Activated gamma-delta T cell (primary cell): ENCODE measurements around the gene MED27.

Experiments used
- DNase-seq: peaks from one replicate; lab custom pipeline; 2025; lab: John Stamatoyannopoulos, UW

The MED27 gene

GRCh38 chr9:132043708-132044107, 36.0 kb downstream of the MED27 start:
- no peak for DNase-seq

DNA sequence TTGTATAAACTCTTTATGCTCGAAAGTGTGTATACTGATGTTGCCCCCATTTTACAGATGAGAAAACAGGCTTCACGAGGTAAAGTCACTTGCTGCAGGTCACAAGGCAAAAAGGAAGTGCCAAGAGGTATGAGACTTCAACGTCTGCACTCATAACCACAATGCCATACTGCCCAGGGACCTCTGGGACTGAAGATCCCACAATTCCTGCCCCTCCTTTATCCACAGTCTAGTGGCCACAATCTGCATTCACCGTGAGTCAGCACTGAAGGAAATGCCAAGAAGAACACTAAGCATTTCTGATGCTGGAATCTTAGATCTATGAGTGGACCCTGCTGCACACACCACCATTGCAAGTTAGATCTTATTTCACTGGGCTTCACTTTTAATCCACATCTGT, 37.3 kb downstream of the MED27 start:
- no peak for DNase-seq

- no peak for DNase-seq
These were observed 37.9 kb downstream of the MED27 start for GRCh38 chr9:132041798-132042197.

DNA sequence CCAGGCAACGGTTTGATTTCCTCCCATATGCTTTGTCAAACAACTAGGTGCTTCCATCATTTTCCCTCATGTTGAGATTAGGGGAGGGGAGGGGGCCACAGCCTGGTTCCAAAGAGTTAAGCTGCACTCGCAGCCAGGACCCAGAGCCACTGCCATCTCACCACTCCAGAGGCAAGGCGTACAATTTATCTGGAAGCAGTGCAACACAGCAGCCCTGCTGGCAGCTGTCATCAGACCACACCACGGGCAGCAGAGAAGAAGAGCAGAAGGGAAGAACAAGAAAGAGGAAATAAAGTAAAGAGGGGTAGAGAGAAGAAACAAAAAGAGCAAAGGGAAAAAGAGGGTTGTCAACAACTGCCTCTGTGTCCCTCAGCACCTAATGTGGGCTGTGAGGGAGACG, 38.9 kb downstream of the MED27 start:
- DNase-seq = no peak

DNA sequence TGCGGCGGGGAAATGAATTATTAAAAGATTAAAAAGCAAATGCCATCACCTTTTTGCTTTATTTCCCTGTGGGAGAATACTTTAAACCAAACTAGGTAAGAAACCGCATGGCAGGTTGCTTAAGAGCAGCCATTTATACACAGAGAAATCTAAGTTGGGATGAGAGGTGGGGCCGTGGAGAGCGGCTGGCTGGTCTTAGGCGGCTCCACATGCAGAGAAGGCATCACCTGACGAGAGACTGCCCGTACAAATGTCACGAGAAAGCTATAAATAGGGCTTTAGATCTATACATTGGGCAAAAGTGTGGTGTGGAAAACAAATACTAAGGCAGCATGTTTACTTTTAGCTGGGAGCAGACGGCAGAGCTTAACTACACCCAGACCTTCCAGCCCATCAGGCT, 39.4 kb downstream of the MED27 start:
- DNase-seq = no peak

- no peak for DNase-seq
These were observed 40.4 kb downstream of the MED27 start for GRCh38 chr9:132039284-132039683.

DNA sequence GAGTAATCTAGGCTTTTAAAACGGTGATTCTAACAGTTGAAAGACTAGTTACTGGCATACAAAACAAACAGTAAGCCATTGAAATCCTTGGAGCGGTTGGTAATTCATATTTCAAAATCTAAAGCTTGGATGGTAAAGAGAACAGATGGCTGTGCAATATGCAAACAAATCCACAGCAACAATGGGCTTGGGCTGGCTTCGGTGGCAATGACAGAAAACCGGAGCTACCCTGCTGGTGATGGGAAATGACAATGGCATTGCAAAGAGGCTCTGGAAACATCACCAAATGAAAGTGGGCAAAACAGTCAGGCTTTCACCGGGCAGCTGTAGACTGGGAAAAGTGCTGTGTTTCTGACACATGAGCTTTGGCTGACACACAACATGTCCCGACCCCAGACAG, 42.2 kb downstream of the MED27 start:
- DNase-seq = no peak

GRCh38 chr9:132036521-132036920, 43.1 kb downstream of the MED27 start:
- no peak for DNase-seq

GRCh38 chr9:132035679-132036078, 44.0 kb downstream of the MED27 start:
- no peak for DNase-seq

- DNase-seq = no peak
These were observed 47.3 kb downstream of the MED27 start for GRCh38 chr9:132032238-132032950.

GRCh38 chr9:132031467-132032237, 48.0 kb downstream of the MED27 start:
- DNase-seq = no peak

DNA sequence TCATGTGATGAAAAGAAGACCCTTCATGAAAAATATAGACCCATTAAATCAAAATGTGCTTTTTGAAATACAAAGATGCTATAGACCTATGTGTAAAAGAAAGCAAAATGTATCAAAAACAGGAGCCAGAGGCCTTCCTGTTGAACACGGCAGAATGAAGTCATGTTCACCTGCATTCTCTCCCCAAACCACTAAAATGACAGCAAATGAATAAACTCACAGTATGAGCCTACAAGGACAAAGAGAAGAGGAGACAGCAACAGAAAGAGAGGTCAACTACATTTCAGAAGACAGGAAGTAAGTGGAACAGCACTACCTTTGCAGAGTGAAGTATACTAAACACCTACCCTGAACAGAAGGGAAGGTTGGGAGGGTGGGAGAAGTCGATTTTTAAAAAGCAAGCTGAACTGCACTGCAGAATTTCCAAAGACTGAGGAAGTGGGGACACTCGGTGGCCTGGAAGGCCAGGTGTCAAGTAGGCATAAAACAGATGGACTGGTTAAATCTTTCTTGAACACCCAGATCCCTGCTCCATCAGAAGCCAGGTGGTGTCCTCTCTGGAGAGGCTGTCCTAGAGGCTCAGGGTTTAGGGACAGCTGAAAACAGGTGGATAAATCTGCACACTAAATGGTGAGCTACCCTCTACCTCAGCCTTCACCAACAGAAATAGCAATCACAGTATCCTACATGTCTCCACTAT, 48.9 kb downstream of the MED27 start:
- DNase-seq = no peak

GRCh38 chr9:132027752-132028663, 51.7 kb downstream of the MED27 start:
- no peak for DNase-seq

GRCh38 chr9:132026932-132027585, 52.6 kb downstream of the MED27 start:
- DNase-seq = no peak

DNA sequence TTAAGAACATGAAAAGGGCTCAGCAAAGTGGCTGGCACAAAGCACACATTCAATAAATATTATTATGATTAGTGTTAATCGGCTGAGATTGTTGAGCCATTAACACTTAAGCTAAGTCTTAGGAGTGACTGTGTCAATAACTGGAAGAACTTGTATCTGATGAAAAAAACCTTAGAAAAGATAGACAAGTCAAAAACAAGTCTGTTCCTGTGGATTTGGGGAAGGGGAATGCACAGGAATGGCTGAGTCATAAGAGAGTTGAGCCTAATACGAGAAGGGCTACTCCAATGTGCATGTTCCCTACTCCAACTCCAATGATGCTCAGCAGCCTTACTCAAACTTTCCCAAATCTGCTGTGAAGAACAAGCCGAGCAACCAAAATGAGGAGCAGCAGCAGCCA, 53.9 kb downstream of the MED27 start:
- DNase-seq = no peak

DNA sequence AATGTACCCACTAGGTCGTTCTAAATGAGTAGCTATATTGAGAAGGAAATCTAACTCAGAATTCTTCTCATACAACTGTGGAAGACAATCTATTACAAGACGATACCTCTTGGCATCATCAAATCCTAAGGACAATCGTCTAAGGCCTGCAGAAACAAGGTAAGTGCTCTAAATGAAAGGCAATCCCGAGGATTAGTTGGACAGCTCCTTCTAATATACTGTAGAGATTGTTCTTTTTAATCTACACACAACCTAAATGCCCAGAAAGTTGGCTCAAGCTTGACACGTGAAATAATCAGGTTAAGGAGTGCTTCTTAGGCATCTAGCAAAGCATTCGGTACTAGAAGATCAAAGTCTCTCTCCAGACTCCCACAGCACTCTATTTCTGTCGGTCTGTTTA, 55.1 kb downstream of the MED27 start:
- no peak for DNase-seq

DNA sequence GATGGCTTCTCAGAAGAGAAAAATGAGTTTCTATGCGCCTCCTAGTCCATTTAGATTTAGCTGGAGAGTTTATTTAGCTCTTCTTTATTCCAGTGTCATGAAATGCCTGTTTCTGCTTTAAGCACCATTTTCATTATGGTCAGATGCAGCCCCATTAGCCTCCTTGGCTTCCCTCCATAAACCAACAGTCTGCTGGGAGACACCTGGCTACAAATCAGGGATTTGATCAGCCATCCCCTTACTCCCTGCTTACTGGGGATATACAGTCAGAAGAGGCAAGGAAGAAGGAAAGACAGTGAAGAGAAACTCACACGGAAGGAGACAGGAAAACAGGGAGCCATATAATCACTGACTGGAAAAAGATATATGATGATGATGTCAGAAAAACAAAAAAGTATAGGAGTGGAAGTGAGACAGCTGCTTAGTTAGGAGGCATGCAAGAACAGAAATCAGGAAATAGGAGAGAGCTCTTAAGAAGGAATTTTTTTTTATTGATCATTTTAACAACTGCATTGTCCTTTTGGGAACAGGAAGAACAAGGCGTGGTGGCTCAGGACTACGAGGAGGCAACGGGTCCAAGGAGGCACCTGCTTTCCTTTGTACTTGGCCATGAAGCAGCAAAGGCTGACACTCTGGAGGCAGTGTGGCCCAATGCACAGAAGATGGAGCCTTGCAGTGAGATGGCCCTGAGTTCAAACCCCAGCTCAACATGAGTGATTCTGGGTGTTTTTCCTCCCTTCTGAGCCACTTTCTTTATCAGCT, 56.1 kb downstream of the MED27 start:
- no peak for DNase-seq

GRCh38 chr9:132020820-132021510, 58.7 kb downstream of the MED27 start:
- DNase-seq = no peak

GRCh38 chr9:132020272-132020671, 59.4 kb downstream of the MED27 start:
- no peak for DNase-seq

- no peak for DNase-seq
These were observed 60.0 kb downstream of the MED27 start for GRCh38 chr9:132019702-132020101.
